Measurements from ENCODE around the gene SCN1B.
"Not testable (repeated sequence)": the region's sequence is repeated elsewhere in the genome, so short reads cannot be mapped to it uniquely, and the experiment has no call there.

DNA sequence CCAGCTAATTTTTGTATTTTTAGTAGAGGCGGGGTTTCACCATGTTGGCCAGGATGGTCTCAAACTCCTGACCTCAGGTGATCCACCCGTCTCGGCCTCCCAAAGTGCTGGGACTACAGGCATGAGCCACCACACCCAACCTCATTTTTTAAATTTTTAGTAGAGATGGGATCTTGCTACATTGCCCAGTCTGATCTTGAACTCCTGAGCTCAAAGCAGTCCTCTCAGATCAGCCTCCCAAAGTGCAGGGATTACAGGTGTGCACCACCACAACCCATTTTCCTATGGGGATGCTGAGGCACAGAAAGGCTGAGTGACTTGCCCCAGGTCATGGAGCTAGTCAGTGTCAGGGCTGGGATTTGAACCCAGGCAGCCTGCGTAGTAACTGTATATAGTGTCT is 21.0 kb downstream of the SCN1B start:
- TF ChIP-seq, protein P1, sequence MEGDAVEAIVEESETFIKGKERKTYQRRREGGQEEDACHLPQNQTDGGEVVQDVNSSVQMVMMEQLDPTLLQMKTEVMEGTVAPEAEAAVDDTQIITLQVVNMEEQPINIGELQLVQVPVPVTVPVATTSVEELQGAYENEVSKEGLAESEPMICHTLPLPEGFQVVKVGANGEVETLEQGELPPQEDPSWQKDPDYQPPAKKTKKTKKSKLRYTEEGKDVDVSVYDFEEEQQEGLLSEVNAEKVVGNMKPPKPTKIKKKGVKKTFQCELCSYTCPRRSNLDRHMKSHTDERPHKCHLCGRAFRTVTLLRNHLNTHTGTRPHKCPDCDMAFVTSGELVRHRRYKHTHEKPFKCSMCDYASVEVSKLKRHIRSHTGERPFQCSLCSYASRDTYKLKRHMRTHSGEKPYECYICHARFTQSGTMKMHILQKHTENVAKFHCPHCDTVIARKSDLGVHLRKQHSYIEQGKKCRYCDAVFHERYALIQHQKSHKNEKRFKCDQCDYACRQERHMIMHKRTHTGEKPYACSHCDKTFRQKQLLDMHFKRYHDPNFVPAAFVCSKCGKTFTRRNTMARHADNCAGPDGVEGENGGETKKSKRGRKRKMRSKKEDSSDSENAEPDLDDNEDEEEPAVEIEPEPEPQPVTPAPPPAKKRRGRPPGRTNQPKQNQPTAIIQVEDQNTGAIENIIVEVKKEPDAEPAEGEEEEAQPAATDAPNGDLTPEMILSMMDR (IDR thresholded peaks at IDR 0.05), result not testable (repeated sequence)
- TF ChIP-seq POLR2AphosphoS5, EP300, POLR2A (IDR thresholded peaks at IDR 0.05): not testable (repeated sequence)
